Stimulated activated CD4-positive, alpha-beta T cell treated with anti-CD3 and anti-CD28 coated beads, Interleukin-4, amount 100 ng/mL, for 24 hours (primary cell): Measurements from ENCODE around the gene PLD2.
"Not testable (repeated sequence)": the region's sequence is repeated elsewhere in the genome, so short reads cannot be mapped to it uniquely, and the experiment has no call there.

Experiments
- DNase-seq: peaks from one replicate; pipeline ENCODE4 v3.0.0-alpha.2; 2020

PLD2 gene

GRCh38 chr17:4789951-4790704, 16.8 kb upstream of the PLD2 start:
- peak; percentile 83 for DNase-seq

DNA sequence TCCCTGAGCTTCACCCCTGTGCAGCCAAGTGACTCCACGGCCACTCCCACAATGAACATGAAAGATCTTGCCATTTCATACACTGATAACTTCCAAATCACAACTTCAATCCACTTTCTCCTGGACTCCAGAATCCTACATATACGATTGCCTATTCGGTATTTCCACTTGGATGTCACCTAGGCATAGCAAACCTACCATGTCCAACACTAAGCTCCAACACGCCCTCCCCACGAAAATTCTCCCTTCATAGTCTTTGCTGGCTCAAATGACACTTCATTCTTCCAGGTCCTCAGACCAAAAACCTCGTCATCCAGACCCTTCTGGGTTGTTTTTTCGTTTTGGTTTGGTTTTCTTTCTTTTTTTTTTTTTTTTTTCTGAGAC, 16.3 kb upstream of the PLD2 start:
- DNase-seq = no peak

DNA sequence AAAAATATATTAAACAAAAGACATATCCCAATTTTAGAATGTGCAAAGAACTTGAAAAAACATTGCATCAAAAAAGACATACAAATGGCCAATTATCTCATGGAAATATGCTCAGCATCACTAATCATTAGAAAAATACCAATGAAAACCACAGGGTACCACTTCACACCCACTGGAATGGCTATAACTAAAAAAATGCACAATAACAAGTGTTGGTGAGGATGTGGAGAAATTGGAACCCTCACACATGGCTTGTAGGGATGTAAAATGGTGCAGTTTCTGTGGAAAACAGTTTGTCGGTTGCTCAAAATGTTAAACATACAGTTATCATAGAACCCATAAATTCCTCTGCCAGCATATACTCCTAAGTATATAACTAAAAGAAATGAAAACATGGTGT, 11.8 kb upstream of the PLD2 start:
- DNase-seq = no peak

GRCh38 chr17:4796552-4796920, 10.4 kb upstream of the PLD2 start:
- DNase-seq = peak; percentile 61

GRCh38 chr17:4800462-4801196, 6.3 kb upstream of the PLD2 start:
- DNase-seq = no peak

GRCh38 chr17:4802228-4802627, 4.7 kb upstream of the PLD2 start, which contains the start of gene C17orf114:
TSS of gene C17orf114 (minus strand) at chr17:4802328.
- DNase-seq = no peak

DNA sequence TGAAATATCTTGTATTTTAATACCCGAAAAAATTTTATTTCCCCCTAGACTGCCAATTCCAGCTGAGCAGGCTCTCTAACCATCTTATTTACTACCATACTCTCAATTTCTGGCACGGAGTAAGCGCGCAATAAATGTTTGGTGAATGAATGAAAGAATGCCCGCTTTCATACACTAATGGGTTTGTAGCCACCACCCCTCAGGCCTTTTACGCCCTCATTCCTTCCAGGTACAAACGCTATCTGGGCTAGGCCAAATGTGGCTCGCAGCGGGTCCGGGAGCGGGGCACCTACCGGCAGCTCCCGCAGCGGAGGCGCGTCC, 536 bp upstream of the PLD2 start:
- no peak for DNase-seq

GRCh38 chr17:4807605-4808377, 839 bp downstream of the PLD2 start:
- DNase-seq = no peak

DNA sequence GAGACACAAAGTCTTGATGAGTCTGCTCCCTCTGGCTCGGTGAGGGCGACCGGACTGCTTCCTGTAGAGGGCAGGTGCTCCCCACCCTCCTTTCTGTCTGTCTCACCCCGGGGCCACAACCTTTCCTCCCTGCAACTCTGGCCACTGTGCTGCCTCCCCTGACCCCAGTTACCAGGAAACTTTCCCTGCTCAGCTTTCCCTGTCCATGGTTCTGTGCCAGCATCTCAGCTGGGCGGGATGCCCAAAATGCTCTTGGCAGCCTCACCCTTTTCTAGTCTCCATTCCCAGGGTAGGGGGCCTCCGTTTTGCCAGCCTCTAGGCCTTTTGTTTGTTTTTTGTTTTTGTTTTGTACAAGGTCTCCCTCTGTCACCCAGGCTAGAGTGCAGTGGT, 1.4 kb downstream of the PLD2 start:
- no peak for DNase-seq

GRCh38 chr17:4810696-4811290, 3.8 kb downstream of the PLD2 start:
- DNase-seq = no peak

DNA sequence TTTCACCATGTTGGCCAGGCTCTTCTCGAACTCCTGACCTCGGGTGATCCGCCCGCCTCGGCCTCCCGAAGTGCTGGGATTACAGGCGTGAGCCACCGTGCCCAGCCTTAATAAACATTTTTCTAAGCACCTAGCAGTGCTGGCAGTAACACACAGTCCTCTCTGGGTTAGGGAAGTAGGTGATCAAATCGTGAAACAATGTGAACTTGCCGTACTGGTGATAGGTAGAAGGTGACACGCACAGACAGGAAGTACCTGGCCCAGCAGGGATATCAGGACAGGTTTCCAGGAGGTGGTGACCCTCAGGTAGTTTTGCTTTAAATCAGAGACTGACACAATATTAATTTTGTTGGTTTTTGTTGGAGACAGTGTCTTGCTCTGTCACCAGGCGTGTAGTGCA, 4.5 kb downstream of the PLD2 start:
- DNase-seq = no peak

DNA sequence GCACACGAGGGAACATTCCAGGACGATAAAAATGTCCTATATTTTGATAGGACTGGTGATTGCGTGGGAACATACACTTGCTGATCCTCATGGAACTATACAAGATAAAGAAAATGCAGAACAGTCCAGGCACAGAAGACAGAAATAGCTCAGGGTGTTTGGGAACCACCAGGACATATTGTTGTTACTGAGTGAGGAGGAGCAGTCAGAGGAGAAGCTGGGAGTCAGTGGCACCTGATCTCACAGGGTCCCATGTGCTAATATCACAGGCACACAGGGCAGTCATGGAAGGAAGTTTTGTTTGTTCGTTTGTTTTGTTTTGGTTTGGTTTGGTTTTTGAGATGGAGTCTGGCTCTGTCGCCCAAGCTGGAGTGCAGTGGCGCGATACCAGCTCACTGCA, 5.7 kb downstream of the PLD2 start:
- DNase-seq = no peak

DNA sequence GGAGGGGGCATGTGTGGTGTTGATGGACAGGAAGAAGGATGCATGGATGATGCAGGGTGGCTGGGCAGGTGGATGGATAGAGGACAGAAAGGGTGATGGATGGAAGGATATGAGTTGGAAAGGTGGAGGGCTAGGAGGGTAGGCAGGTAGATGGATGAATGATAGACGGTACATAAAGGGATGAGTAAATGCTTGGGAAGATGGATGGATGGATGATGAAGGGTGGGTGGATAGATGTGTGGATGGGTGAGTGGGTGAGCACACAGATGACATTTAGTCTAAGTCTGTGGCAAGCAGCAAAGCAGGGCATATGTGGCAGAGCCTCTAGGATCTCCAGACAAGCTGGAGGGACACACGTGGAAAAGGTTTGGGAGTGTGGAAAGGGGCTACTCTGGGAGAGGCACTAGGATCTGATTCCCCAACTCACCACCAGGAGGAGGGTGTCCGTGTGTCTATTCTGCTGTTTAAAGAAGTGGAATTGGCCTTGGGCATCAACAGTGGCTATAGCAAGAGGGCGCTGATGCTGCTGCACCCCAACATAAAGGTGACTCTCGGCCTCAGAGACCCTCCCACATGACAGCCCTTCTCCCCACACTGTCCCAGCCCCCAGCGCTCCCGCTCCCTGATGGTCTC, 8.2 kb downstream of the PLD2 start:
- no peak for DNase-seq

DNA sequence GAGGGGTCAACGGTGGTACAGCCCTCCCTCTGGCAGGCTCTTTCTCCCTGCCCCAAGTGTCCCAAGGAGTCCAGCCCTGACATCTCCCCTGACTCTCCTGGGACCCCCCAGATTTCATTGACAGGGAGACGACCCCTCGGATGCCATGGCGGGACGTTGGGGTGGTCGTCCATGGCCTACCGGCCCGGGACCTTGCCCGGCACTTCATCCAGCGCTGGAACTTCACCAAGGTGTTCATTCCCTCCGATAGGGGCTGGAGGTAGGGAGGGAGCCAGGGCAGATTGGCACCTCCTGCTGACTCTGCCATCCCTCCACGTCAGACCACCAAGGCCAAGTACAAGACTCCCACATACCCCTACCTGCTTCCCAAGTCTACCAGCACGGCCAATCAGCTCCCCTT, 9.9 kb downstream of the PLD2 start:
- DNase-seq = no peak

GRCh38 chr17:4818276-4818675, 11.3 kb downstream of the PLD2 start:
- DNase-seq = no peak

GRCh38 chr17:4822835-4823234, 15.9 kb downstream of the PLD2 start:
- no peak for DNase-seq

GRCh38 chr17:4823373-4824089, 16.6 kb downstream of the PLD2 start:
- no peak for DNase-seq

DNA sequence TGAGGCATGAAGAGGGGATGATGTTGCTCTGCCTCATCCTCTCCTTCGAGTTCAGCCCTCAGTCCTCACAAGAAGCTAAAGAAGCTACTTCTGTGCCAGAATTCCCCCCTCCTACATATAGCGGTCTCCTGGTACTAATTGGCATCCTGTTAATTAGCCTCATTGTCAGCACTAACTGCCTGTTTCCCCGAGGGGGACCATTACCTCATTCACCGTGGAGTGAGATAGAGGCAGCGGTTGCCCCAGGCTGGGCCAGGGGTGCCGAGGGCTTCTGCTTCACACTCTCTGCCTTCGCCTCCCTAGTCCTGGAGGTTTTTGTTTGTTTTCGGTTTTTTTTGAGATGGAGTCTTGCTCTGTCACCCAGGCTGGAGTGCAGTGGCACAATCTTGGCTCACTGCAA, 20.4 kb downstream of the PLD2 start:
- no peak for DNase-seq

DNA sequence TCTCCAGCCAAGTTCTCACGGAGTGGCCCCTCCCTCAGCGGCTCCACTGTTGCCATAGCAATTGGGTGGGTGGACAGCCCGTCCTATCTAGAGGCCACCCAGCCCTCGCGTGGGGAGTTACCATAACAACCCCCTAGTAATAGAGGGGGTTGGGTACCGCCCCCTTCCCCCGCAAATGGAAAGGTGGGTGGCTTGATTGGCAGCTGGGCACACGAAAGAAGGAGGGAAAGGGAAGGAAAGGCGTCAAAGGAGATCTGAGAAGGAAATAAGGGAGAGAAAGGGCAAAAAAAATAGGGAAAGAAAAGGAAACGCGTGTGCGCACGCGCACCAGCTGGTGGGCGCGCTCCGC, 25.9 kb downstream of the PLD2 start:
- DNase-seq = not testable (repeated sequence)

DNA sequence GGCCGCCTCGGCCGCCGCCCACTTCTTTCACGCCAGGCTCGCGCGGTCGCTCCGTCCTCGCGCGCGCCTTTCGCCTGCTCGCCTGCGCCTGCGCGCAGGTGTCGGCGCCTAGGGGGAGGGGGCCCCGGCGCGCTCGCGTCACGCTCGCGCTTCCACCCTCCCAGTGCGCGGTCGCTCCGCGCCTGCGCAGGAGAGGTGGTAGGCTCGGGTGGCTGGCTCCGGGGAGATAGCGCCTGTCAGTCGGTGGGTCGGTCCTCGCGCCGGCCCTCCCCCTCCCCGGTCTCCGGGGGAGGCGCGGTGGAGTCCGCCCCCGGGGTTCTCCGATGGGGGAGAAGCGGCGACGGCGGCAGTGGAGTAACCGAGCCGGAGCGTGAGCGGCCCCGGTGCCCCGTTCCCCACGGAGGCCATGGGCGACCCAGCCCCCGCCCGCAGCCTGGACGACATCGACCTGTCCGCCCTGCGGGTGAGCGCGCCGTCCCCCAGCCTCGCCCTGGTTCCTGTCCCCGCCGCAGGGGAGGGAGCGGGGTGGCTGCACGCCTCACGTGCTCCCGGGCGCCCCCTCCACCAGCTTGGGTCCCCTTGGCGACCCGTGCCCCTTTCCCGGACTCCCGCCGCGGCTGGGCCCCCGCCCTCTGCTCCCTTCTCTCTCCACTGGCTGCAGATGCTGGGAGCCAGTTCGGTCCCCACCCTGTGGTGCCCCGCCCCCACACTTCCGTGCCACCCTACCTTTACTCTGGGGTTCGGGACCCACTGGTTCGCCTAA, 26.4 kb downstream of the PLD2 start, which contains the start of gene MINK1:
MINK1 (plus strand) TSS at position 163 of the 763 bp plus-strand sequence; CDS start at position 407, 244 bp downstream.
- DNase-seq = peak; percentile 86

DNA sequence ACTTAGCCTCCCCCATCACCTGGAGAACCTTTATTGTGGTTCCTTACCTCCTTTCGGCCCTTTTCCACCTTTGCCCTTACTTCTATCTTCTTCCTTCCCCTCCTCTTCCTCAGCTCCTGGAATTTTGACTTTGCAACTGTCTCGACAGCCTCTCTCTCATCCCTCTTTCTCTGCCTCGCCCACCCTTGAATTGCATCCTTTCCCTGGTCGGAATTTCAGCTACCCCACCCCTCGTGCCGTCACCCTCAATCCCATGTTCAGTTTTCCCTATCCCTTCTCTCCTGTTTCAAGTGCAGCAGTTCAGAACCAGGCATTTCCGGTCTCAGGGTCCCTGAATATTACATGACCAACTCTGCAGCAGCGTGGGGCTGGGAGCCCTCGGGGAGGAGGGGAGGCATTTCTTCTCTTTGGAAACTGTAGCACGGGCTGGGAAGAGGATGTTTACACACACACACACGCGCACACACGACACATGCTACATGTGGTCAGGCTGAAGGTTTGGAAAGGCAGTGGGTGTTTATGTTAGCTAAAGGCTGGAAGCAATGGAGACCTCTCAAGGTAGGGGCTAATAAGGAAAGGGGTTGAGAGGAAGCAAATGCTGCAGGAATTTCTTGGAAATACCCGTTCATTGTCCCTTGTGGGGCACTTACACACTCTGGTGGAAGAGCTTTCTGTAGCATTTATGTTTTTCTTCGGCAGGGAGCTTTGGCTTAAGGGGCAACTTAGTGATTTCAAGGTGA, 27.2 kb downstream of the PLD2 start:
- DNase-seq = no peak
